Measurements from ENCODE around the gene TEKTIP1.

The TEKTIP1 gene

DNA sequence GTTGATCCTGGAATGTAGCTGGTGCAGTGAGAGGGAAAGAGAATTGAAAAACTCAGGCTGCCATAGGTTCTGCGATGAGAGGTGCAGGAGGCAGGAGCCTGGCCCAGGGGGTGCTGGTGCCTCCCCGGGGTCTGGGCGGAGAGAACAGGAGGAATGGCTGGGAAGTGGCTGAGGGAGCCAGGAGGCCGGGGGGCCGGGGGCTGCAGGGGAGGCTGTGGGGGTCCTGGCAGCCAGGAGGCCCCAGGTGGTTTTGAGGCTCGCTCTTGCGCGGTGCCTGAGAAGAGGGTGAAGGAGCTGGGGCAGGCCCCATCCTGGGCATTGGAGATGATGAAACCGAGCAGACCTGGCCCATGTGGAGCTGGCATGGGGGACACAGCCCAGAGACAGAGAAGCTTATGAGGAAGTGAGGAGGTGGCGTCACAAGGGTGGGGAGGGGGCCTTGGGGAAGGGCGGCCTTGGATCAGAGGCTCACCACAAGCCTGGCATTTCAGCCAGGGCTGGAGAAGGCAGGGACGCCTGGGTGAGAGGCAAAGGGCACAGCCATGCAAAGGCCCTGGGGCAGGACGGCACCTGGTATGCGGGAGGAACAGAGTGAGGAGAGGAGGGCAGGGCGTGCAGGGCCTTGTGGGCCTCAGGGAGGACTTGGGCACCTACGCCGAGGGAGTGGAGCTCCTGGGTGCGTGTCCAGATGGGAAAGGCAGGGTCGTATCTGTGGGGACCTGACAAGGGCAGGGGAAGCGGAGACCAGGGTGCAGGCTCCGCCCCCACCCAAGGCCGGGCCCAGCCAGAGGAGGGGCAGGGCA is 1.3 kb upstream of the TEKTIP1 start:
- no peaks in the 10 kb centered on the region for H3K9me3 Mint-ChIP-seq
- H3K36me3 Mint-ChIP-seq (ENCODE audit: low read depth), result peaks cover 19% of the 10 kb centered on the region
- H3K4me1 Mint-ChIP-seq, result peaks cover 6% of the 10 kb centered on the region
- no peak overlapping the region for H3K4me3 Mint-ChIP-seq
- peak overlapping the region; percentile 90 for H3K27ac Mint-ChIP-seq
- no peak for DNase-seq
- H3K27me3 Mint-ChIP-seq (ENCODE audit: low read depth, poor library complexity), result no peaks in the 10 kb centered on the region
- TF ChIP-seq CTCF (IDR thresholded peaks at IDR 0.05), result no peak

- H3K4me1 Mint-ChIP-seq, result peaks cover 6% of the 10 kb centered on the region
- H3K4me3 Mint-ChIP-seq, result no peak overlapping the region
- no peaks in the 10 kb centered on the region for H3K9me3 Mint-ChIP-seq
- peaks cover 19% of the 10 kb centered on the region for H3K36me3 Mint-ChIP-seq (ENCODE audit: low read depth)
- peak overlapping the region; percentile 64 for H3K27ac Mint-ChIP-seq
- H3K27me3 Mint-ChIP-seq (ENCODE audit: low read depth, poor library complexity), result no peaks in the 10 kb centered on the region
- no peak for DNase-seq
- TF ChIP-seq CTCF (IDR thresholded peaks at IDR 0.05), result no peak
Measured at GRCh38 chr19:3538258-3538929, 580 bp upstream of the TEKTIP1 start.

GRCh38 chr19:3539756-3540118 is 763 bp downstream of the TEKTIP1 start:
- Mint-ChIP-seq H3K27me3 (ENCODE audit: low read depth, poor library complexity) (no peaks in the 10 kb centered on the region), H3K4me3 (no peak overlapping the region), H3K9me3 (no peaks in the 10 kb centered on the region), H3K27ac (no peak overlapping the region), H3K4me1 (peaks cover 6% of the 10 kb centered on the region), H3K36me3 (ENCODE audit: low read depth) (peaks cover 11% of the 10 kb centered on the region)
- no peak for DNase-seq
- no peak for TF ChIP-seq CTCF (IDR thresholded peaks at IDR 0.05)

- no peaks in the 10 kb centered on the region for H3K27me3 Mint-ChIP-seq (ENCODE audit: low read depth, poor library complexity)
- no peak for DNase-seq
- peaks cover 10% of the 10 kb centered on the region for H3K36me3 Mint-ChIP-seq (ENCODE audit: low read depth)
- no peak overlapping the region for H3K4me3 Mint-ChIP-seq
- no peak overlapping the region for H3K27ac Mint-ChIP-seq
- peaks cover 6% of the 10 kb centered on the region for H3K4me1 Mint-ChIP-seq
- TF ChIP-seq CTCF (IDR thresholded peaks at IDR 0.05), result no peak
- H3K9me3 Mint-ChIP-seq, result no peaks in the 10 kb centered on the region
Measured at GRCh38 chr19:3543150-3544057, 4.4 kb downstream of the TEKTIP1 start.

GRCh38 chr19:3544058-3544376 is 5.0 kb downstream of the TEKTIP1 start:
- no peak for TF ChIP-seq CTCF (IDR thresholded peaks at IDR 0.05)
- Mint-ChIP-seq H3K4me3 (no peak overlapping the region), H3K27ac (no peak overlapping the region), H3K27me3 (ENCODE audit: low read depth, poor library complexity) (no peaks in the 10 kb centered on the region), H3K4me1 (peaks cover 6% of the 10 kb centered on the region), H3K36me3 (ENCODE audit: low read depth) (peaks cover 10% of the 10 kb centered on the region), H3K9me3 (no peaks in the 10 kb centered on the region)
- DNase-seq, result no peak

All from nephron progenitor cell (in vitro differentiated cells).